ENCODE measurements around the gene GIGYF2.

GIGYF2 gene

DNA sequence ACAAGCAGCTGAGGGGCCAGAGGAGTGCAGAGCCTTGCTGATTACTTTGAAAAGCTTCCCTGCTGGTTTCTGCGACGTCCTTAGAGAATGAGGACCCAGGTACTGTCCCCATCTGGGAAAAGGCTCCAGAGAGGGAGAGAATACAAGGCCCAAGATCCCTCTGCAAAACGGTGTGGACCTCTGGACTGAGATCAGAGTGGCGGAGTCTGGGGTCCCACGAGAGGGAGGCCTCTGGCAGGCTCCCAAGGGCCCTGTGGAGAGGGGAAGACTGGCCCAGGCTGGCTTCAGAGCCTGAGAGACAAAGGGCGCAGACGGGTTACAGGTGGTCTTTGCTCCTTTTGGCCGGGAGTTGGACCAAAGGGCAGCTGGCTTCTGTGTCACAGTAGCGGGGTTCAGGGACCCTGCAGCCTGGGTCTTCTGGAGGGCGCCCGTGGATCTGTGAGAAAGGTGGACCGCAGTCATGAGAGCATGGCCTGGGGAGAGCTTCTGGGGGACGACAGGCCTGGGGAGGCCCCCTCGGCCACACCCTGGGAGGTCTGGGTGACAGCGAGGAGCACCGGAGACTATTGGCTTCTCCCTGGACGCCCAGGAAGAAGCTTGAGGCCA is 173.7 kb downstream of the GIGYF2 start:
- H3K27ac ChIP-seq (ENCODE audit: low read length) = no peak overlapping the region

DNA sequence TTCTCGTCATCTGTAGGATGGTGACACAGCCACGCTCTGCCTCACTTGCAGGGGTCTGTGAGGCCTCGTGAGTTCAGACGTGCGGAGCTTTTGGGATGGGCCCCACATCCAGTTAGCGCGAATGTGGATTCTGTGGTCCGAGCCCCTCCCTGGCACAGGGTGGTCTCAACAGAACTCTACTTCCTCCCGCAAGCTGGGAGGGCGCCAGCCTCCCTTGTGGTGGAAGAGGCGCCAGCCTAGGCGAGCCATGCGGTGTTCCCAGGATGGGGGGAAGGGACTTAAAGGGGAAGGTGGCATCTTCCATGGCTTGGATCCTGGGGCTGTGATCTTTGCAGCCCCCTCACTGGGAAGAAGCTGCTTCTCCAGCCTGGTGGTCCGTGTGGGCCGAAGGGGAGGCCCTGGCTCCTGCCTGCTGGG is 174.3 kb downstream of the GIGYF2 start:
- Histone ChIP-seq H3K4me2 (ENCODE audit: low read length) (no peak overlapping the region), H3K79me2 (ENCODE audit: low read length) (no peaks in the 10 kb centered on the region), H3K27ac (ENCODE audit: low read length) (no peak overlapping the region), H3K36me3 (replicated peaks; ENCODE audit: low read depth, low read length) (no peaks in the 10 kb centered on the region), H3K9me3 (ENCODE audit: insufficient read depth, low read length) (no peaks in the 10 kb centered on the region), H2AFZ (ENCODE audit: low read depth, low read length) (no peak overlapping the region), H3K27me3 (ENCODE audit: low read depth, low read length) (no peaks in the 10 kb centered on the region), H3K4me3 (ENCODE audit: low read length) (no peak overlapping the region), H3K9ac (ENCODE audit: low read length) (no peak overlapping the region), H3K4me1 (ENCODE audit: low read length) (no peaks in the 10 kb centered on the region), H4K20me1 (ENCODE audit: insufficient read depth, low read length) (no peaks in the 10 kb centered on the region)
- TF ChIP-seq, protein P1, sequence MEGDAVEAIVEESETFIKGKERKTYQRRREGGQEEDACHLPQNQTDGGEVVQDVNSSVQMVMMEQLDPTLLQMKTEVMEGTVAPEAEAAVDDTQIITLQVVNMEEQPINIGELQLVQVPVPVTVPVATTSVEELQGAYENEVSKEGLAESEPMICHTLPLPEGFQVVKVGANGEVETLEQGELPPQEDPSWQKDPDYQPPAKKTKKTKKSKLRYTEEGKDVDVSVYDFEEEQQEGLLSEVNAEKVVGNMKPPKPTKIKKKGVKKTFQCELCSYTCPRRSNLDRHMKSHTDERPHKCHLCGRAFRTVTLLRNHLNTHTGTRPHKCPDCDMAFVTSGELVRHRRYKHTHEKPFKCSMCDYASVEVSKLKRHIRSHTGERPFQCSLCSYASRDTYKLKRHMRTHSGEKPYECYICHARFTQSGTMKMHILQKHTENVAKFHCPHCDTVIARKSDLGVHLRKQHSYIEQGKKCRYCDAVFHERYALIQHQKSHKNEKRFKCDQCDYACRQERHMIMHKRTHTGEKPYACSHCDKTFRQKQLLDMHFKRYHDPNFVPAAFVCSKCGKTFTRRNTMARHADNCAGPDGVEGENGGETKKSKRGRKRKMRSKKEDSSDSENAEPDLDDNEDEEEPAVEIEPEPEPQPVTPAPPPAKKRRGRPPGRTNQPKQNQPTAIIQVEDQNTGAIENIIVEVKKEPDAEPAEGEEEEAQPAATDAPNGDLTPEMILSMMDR (IDR thresholded peaks at IDR 0.05; ENCODE audit: low read depth, low read length) = no peak
- no peak for TF ChIP-seq EZH2phosphoT487 (IDR thresholded peaks at IDR 0.05; ENCODE audit: low read depth)

More for the DNA sequence above, 173.7 kb downstream of the GIGYF2 start:
- H3K27me3 ChIP-seq (ENCODE audit: low read depth, low read length) = no peaks in the 10 kb centered on the region
- no peak for TF ChIP-seq EZH2phosphoT487 (IDR thresholded peaks at IDR 0.05; ENCODE audit: low read depth)
- TF ChIP-seq, protein P1 (IDR thresholded peaks at IDR 0.05; ENCODE audit: low read depth, low read length) = no peak
- no peak overlapping the region for H3K4me3 ChIP-seq (ENCODE audit: low read length)
- no peak overlapping the region for H2AFZ ChIP-seq (ENCODE audit: low read depth, low read length)
- H3K4me1 ChIP-seq (ENCODE audit: low read length) = no peaks in the 10 kb centered on the region
- no peak overlapping the region for H3K4me2 ChIP-seq (ENCODE audit: low read length)
- no peaks in the 10 kb centered on the region for H3K36me3 ChIP-seq (replicated peaks; ENCODE audit: low read depth, low read length)
- H4K20me1 ChIP-seq (ENCODE audit: insufficient read depth, low read length) = no peaks in the 10 kb centered on the region
- H3K79me2 ChIP-seq (ENCODE audit: low read length) = no peaks in the 10 kb centered on the region
- no peaks in the 10 kb centered on the region for H3K9me3 ChIP-seq (ENCODE audit: insufficient read depth, low read length)
- H3K9ac ChIP-seq (ENCODE audit: low read length) = no peak overlapping the region

GRCh38 chr2:232871835-232872736 is 175.0 kb downstream of the GIGYF2 start:
- H4K20me1 ChIP-seq (ENCODE audit: insufficient read depth, low read length) = no peaks in the 10 kb centered on the region
- no peak overlapping the region for H3K4me2 ChIP-seq (ENCODE audit: low read length)
- H3K27ac ChIP-seq (ENCODE audit: low read length) = no peak overlapping the region
- H3K4me3 ChIP-seq (ENCODE audit: low read length) = no peak overlapping the region
- H3K79me2 ChIP-seq (ENCODE audit: low read length) = no peaks in the 10 kb centered on the region
- no peak overlapping the region for H3K9ac ChIP-seq (ENCODE audit: low read length)
- no peaks in the 10 kb centered on the region for H3K36me3 ChIP-seq (replicated peaks; ENCODE audit: low read depth, low read length)
- H3K9me3 ChIP-seq (ENCODE audit: insufficient read depth, low read length) = no peaks in the 10 kb centered on the region
- no peak overlapping the region for H2AFZ ChIP-seq (ENCODE audit: low read depth, low read length)
- TF ChIP-seq, protein P1 (IDR thresholded peaks at IDR 0.05; ENCODE audit: low read depth, low read length) = no peak
- TF ChIP-seq EZH2phosphoT487 (IDR thresholded peaks at IDR 0.05; ENCODE audit: low read depth) = no peak
- no peaks in the 10 kb centered on the region for H3K27me3 ChIP-seq (ENCODE audit: low read depth, low read length)
- no peaks in the 10 kb centered on the region for H3K4me1 ChIP-seq (ENCODE audit: low read length)

DNA sequence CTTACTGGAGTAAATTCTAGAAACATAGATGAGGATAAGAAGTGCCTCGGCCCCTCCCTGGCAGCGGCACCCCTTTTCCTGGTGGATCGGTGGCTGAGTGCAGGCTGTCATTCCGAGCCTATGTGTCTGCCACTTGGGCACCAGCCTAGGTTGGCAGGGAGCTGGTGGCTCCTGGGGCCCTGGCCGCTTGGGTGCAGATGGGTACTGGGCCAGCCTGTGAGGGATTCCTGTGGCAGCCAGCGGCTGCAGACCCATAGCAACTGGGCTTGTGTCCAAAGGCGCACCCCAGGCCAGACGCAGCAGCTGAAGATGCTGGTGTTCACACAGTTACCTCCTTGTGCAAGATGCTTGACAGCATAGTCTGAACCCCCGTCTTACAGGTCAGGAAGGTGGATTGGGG is 175.7 kb downstream of the GIGYF2 start:
- no peak overlapping the region for H3K4me2 ChIP-seq (ENCODE audit: low read length)
- no peaks in the 10 kb centered on the region for H3K27me3 ChIP-seq (ENCODE audit: low read depth, low read length)
- H3K9me3 ChIP-seq (ENCODE audit: insufficient read depth, low read length) = no peaks in the 10 kb centered on the region
- H4K20me1 ChIP-seq (ENCODE audit: insufficient read depth, low read length) = no peaks in the 10 kb centered on the region
- H3K36me3 ChIP-seq (replicated peaks; ENCODE audit: low read depth, low read length) = no peaks in the 10 kb centered on the region
- TF ChIP-seq, protein P1 (IDR thresholded peaks at IDR 0.05; ENCODE audit: low read depth, low read length) = no peak
- TF ChIP-seq EZH2phosphoT487 (IDR thresholded peaks at IDR 0.05; ENCODE audit: low read depth) = no peak
- no peak overlapping the region for H3K27ac ChIP-seq (ENCODE audit: low read length)
- H3K79me2 ChIP-seq (ENCODE audit: low read length) = no peaks in the 10 kb centered on the region
- peaks cover 5% of the 10 kb centered on the region; the same call in 1 of the 2 replicates for H3K4me1 ChIP-seq (ENCODE audit: low read length)
- no peak overlapping the region for H2AFZ ChIP-seq (ENCODE audit: low read depth, low read length)
- H3K4me3 ChIP-seq (ENCODE audit: low read length) = no peak overlapping the region
- no peak overlapping the region for H3K9ac ChIP-seq (ENCODE audit: low read length)

Measured in OCI-LY3 (cell line).